ENCODE data around the gene TF. TPM values are rescaled to one million over a fixed set of nuclear protein-coding genes. Genes with fewer than 3 reads are reported as not detected.
A peak's percentile ranks its signal among the peaks of the same experiment; 100 is the strongest.

TF gene
- 1.3 TPM for total RNA-seq
- long read RNA-seq = 0 reads

DNA sequence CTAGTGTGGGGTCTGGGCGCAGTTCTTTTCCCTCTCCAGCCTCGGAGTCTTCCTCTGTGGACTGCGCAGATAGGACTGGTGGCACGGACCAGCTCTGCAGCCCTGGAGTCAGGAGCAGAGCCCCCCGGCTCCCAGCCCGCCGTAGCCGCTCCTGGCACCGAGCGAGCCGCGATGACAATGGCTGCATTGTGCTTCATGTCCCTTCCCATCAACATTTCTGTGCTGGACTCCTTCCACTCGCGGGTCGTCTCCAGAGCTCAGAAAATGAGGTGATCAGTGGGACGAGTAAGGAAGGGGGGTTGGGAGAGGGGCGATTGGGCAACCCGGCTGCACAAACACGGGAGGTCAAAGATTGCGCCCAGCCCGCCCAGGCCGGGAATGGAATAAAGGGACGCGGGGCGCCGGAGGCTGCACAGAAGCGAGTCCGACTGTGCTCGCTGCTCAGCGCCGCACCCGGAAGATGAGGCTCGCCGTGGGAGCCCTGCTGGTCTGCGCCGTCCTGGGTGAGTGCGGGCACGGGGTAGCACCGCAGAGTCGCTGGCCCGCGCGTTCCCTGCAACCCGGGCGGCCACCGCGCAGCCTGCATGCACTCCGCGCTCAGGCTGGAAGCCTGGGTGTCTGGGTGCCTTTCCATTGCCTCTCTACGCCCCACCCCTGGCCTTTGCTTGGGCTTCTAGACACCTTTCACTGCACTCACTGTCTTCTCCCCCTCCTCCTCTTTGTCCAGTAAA is at the start of gene TF:
Gene TF (plus strand): TSS at position 413 of the 731 bp plus-strand sequence. CDS start 48 bp downstream, at position 461.
- Histone ChIP-seq H3K36me3 (no peaks in the 10 kb centered on the region), H3K27me3 (ENCODE audit: low read depth) (peaks cover 61% of the 10 kb centered on the region), H3K27ac (replicated peaks) (no peak within 1 kb of the TSS), H3K9me3 (replicated peaks) (no peaks in the 10 kb centered on the region), H3K4me3 (peak within 1 kb of the TSS; percentile 48), H3K4me1 (peaks cover 7% of the 10 kb centered on the region)
- intact Hi-C loops (cut with micrococcal nuclease) = no loop called here
- TF ChIP-seq, protein P1, sequence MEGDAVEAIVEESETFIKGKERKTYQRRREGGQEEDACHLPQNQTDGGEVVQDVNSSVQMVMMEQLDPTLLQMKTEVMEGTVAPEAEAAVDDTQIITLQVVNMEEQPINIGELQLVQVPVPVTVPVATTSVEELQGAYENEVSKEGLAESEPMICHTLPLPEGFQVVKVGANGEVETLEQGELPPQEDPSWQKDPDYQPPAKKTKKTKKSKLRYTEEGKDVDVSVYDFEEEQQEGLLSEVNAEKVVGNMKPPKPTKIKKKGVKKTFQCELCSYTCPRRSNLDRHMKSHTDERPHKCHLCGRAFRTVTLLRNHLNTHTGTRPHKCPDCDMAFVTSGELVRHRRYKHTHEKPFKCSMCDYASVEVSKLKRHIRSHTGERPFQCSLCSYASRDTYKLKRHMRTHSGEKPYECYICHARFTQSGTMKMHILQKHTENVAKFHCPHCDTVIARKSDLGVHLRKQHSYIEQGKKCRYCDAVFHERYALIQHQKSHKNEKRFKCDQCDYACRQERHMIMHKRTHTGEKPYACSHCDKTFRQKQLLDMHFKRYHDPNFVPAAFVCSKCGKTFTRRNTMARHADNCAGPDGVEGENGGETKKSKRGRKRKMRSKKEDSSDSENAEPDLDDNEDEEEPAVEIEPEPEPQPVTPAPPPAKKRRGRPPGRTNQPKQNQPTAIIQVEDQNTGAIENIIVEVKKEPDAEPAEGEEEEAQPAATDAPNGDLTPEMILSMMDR (IDR thresholded peaks at IDR 0.05; ENCODE audit: borderline replicate concordance) = no peak
- no peak for DNase-seq

- H3K27me3 ChIP-seq (ENCODE audit: low read depth) = no peaks in the 10 kb centered on the region
- TF ChIP-seq, protein P1 (IDR thresholded peaks at IDR 0.05; ENCODE audit: borderline replicate concordance) = no peak
- no peaks in the 10 kb centered on the region for H3K36me3 ChIP-seq
- DNase-seq = no peak
- H3K9me3 ChIP-seq (replicated peaks) = no peaks in the 10 kb centered on the region
- no peak overlapping the region for H3K27ac ChIP-seq (replicated peaks)
- H3K4me3 ChIP-seq = no peak overlapping the region
- no peaks in the 10 kb centered on the region for H3K4me1 ChIP-seq
- intact Hi-C loops (cut with micrococcal nuclease) = no loop called here
Measured at GRCh38 chr3:133697960-133698359, 48.2 kb upstream of the TF start.

- H3K27me3 ChIP-seq (ENCODE audit: low read depth) = no peaks in the 10 kb centered on the region
- TF ChIP-seq, protein P1 (IDR thresholded peaks at IDR 0.05; ENCODE audit: borderline replicate concordance) = no peak
- H3K36me3 ChIP-seq = no peaks in the 10 kb centered on the region
- no peaks in the 10 kb centered on the region for H3K4me1 ChIP-seq
- DNase-seq = no peak
- intact Hi-C loops (cut with micrococcal nuclease) = no loop called here
- no peaks in the 10 kb centered on the region for H3K9me3 ChIP-seq (replicated peaks)
- no peak overlapping the region for H3K27ac ChIP-seq (replicated peaks)
- no peak overlapping the region for H3K4me3 ChIP-seq
Measured at GRCh38 chr3:133699467-133699866, 46.7 kb upstream of the TF start.

GRCh38 chr3:133699903-133700302 is 46.3 kb upstream of the TF start:
- DNase-seq = no peak
- no peaks in the 10 kb centered on the region for H3K4me1 ChIP-seq
- intact Hi-C loops (cut with micrococcal nuclease) = no loop called here
- TF ChIP-seq, protein P1 (IDR thresholded peaks at IDR 0.05; ENCODE audit: borderline replicate concordance) = no peak
- no peaks in the 10 kb centered on the region for H3K36me3 ChIP-seq
- H3K27ac ChIP-seq (replicated peaks) = no peak overlapping the region
- H3K27me3 ChIP-seq (ENCODE audit: low read depth) = no peaks in the 10 kb centered on the region
- H3K9me3 ChIP-seq (replicated peaks) = no peaks in the 10 kb centered on the region
- no peak overlapping the region for H3K4me3 ChIP-seq

GRCh38 chr3:133700351-133700750 is 45.8 kb upstream of the TF start:
- Histone ChIP-seq H3K4me3 (no peak overlapping the region), H3K27me3 (ENCODE audit: low read depth) (no peaks in the 10 kb centered on the region), H3K36me3 (no peaks in the 10 kb centered on the region), H3K4me1 (no peaks in the 10 kb centered on the region), H3K27ac (replicated peaks) (no peak overlapping the region), H3K9me3 (replicated peaks) (no peaks in the 10 kb centered on the region)
- intact Hi-C loops (cut with micrococcal nuclease) = no loop called here
- DNase-seq = no peak
- TF ChIP-seq, protein P1 (IDR thresholded peaks at IDR 0.05; ENCODE audit: borderline replicate concordance) = no peak
